ENCODE results near the gene GSG1L.
"Not testable (repeated sequence)": the region's sequence is repeated elsewhere in the genome, so short reads cannot be mapped to it uniquely, and the experiment has no call there.

The GSG1L gene

GRCh38 chr16:27753563-27753962 is 310.0 kb downstream of the GSG1L start:
- no peak for DNase-seq (ENCODE audit: low spot score)

- no peak for DNase-seq (ENCODE audit: low spot score)
These were observed 311.3 kb downstream of the GSG1L start for GRCh38 chr16:27752241-27752640.

DNA sequence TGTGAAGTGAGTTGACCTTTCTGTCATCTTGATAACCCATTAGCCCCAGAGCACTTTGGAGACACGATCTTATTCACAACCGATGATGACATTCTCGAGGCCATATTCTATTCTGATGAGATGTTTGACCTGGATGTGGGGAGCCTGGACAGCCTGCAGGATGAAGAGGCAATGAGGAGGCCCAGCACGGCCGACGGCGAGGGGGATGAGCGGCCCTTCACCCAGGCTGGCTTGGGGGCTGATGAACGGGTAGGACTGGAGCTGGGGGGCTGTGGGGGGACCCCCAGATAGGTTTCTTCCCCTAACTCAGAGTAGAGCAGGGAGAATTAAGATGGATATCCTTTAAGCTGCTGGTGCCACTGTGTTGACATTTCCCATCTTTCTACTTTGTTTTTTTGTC is 311.8 kb downstream of the GSG1L start:
- DNase-seq (ENCODE audit: low spot score): no peak

GRCh38 chr16:27751233-27751632 is 312.3 kb downstream of the GSG1L start:
- no peak for DNase-seq (ENCODE audit: low spot score)

DNA sequence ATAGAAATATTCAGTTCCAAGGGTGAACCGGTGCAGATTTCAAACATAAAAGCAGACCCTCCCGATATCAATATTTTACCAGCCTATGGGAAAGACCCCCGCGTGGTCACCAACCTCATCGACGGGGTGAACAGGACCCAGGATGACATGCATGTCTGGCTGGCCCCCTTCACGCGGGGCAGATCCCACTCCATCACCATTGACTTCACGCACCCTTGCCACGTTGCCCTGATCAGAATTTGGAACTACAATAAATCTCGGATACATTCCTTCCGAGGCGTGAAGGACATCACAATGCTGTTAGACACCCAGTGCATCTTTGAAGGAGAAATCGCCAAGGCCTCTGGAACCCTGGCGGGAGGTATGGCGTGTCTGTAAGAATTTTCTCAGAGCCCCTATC is 313.6 kb downstream of the GSG1L start:
- DNase-seq (ENCODE audit: low spot score): no peak

DNA sequence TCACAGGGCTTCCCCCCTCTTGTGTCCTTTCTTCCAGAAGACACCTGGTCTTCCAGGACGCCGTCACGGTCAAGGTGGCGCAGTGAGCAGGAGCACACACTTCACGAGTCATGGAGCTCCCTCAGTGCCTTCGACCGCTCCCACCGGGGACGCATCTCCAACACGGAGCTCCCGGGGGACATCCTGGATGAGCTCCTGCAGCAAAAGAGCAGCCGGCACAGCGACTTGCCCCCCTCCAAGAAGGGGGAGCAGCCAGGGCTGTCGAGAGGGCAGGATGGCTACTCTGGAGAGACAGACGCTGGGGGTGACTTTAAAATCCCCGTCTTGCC is 314.0 kb downstream of the GSG1L start:
- DNase-seq (ENCODE audit: low spot score): no peak

DNA sequence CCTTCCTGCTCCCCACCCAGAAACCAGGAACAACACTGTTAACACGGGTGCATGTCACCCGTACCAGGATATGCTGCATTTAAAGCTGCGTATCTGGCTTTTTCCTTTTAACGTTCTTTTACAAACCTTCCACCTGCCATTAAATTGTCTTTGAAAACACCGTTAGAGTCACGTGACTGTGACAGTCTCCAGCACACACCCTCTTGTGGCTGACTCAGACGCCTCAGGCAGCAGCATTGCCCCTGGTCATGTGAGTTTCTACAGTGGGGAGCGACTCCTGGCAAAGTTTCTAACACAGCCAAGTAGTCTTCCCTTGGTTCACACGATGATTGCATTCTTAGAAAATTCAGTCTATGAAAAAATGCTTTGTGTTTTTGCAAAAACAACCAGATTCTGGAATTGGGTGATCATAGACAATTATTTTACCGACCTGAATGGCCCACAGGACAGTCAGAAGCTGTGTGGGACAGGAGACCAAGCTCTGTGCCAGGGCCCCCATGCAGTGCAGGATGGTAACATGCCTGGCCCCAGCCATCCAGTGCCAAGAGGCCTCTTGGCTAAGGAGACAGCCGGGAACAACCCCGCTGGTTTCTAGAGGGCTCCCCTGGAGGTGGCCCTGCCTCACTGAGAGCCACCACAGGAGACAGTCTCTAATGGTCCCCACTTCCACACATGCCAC is 314.5 kb downstream of the GSG1L start:
- peak; percentile 70 for DNase-seq (ENCODE audit: low spot score)

DNA sequence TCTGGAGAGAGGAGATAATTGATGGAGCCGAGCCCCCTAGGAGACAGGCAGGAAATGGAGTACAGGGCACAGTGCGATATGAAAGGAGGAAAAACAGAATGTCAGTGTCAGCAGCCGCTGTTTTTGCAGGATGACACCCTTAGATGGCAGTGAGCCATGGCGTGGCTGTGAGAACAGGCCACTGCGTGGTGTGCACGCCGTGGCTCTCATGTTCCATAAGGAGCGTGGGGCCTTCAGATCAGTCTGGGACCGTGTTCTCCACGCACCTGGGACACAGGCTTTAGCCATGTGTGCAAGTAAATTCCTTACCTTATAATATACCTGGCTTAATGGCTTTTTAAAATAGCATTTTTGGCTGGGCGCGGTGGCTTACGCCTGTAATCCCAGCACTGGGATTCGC is 315.6 kb downstream of the GSG1L start:
- DNase-seq (ENCODE audit: low spot score): no peak

- DNase-seq (ENCODE audit: low spot score): no peak
These were observed 317.2 kb downstream of the GSG1L start for GRCh38 chr16:27746076-27746855.

DNA sequence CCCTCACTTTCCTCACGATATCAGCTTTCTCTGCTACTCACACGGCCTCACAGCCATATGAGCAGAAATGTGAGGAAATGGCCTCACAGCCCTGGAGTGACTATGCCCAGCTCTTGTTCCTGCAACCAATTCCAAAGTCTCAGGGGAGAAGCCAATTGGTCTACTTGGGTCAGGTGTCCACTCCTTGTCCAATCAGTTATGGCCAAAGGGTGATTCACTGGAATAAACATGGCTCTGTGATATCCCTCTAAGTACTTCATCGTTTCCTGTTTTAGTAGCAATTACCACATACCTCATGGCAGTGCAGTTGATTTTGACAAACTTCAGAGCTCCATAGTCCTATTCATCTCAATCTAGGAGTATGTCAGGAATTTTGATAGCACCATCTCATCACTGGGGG is 318.2 kb downstream of the GSG1L start:
- peak; percentile 19 for DNase-seq (ENCODE audit: low spot score)

DNA sequence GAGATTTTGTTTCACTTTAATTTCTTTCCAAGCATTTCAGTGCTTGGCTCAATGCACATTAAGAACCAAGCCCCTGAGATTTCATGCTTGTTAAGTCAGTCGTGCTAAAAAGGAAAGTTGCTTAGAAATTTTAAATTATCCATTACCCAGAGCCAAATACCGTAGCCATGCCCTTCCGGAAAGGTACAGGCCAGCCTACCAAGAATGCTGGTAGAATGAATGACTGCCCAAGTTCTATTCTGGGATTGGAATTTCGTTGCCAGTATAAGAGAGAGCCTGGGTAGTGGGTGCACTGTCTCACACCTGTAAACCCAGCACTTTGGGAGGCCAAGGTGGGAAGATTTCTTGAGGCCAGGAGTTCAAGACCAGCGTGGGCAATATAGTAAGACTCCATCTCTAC is 319.6 kb downstream of the GSG1L start:
- no peak for DNase-seq (ENCODE audit: low spot score)

GRCh38 chr16:27743001-27743400 is 320.5 kb downstream of the GSG1L start:
- not testable (repeated sequence) for DNase-seq (ENCODE audit: low spot score)

DNA sequence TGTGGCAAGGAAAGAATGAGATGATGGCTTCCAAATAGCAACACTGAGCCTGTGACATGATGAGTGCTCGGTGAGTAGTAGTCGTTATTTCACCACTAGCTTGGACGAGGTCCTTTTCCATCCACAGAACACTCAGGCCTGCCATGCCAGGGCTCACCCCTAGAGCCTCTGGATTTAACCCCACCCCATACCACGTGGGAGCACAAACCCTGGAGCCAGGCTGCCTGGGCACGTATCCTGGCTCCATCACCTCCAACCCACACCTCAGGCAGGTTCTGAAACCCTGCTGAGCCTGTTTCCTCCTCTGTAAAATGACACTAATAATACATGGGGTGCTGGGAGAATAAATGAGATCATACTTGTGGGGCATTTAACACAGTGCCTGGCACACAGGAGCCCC is 321.2 kb downstream of the GSG1L start:
- DNase-seq (ENCODE audit: low spot score): no peak

DNA sequence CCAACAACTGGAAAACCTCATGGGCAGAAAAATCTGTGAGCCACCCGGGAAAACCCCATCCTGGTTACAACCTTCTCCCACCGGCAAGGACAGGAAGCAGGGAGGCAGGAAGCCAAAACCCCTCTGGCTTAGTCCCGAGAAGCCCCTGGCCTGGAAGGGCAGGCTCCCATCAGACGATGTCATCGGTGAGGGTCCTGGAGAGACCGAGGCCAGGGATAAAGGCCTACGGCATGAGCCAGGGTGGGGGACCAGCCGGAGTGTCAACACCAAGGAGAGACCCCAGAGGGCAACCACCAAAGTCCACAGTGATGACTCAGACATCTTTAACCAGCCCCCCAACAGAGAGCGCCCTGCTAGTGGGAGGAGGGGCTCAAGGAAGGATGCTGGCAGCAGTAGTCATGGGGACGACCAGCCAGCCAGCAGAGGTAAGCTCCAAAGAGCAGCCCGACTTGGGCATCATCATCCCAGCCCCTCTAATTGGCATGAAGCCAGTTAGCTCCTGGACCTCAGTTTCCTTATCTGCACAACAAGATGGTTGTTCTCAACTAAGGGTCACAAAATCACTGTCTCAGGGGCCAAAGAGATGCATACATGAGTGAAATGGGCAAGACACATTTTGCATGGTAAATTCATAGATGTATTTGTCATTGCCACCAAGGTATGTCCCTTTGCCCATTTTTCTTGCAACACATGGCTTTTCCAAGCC is 322.9 kb downstream of the GSG1L start:
- no peak for DNase-seq (ENCODE audit: low spot score)

DNA sequence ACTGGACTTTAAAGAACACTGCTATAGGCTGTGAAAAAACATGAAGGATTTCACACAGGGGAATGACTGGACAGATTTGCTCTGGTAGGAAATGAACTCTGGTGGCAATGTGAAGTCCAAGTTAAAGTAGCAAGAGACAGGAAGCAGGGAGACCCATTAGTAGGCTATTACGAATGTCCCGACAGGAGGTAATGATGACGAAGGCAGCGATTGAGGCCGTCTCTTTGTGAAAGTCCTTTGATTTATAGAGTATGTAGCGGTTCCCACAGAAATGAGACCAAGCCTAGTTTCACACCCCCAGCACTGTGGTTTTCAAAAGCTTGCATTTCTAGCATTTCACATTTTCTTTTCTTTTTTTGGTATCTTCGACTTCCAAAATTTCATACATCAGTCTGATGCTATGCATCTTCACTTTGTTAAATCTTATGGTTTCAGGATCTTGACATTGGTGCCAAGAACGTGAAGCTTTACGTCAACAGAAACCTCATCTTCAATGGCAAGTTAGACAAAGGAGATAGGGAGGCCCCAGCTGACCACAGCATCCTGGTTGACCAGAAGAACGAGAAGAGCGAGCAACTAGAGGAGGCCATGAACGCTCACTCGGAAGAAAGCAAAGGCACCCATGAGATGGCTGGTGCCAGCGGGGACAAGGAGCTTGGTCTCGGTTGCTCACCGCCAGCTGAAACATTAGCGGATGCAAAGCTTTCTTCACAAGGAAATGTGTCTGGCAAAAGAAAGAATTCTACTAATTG is 323.7 kb downstream of the GSG1L start:
- DNase-seq (ENCODE audit: low spot score): no peak

DNA sequence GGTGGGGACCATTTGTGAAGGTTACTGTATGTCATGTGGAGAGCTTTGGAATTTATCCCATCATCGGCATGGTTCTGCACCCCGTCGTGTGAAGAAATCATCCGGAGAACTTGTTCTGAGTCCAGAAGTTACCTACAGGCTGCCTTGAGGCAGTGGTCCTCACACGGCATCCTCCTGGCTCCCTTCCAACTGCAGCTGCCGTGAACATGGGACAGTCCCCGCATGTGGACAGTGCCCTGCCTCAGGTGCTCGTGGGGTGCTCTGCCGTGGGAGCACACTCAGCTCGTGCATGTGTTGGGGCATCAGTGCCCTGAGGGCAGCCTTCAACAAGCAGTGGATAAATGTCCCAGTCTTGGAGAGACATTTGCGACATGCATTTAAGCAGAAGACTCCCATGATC is 324.9 kb downstream of the GSG1L start:
- DNase-seq (ENCODE audit: low spot score): no peak
